Activated CD8-positive, alpha-beta T cell treated with anti-CD3 and anti-CD28 coated beads, Interleukin-2, amount 10 ng/mL, durations not matched to agents 7 days and 5 days (primary cell): ENCODE data around the gene WNT2B. TPM values are rescaled to one million over a fixed set of nuclear protein-coding genes. Genes with fewer than 3 reads are reported as not detected.
A peak's percentile ranks its signal among the peaks of the same experiment; 100 is the strongest.
"Not testable (repeated sequence)": the region's sequence is repeated elsewhere in the genome, so short reads cannot be mapped to it uniquely, and the experiment has no call there.

Experiments used
- ATAC-seq: fragments of 150-1000 bp; cut with Tn5 transposase; one replicate; pipeline ENCODE4 v1.10.0; 2021; ENCODE audit warnings: moderate library complexity
- CTCF ChIA-PET: fragments of 350-600 bp; sonication (Branson Sonifier 250); formaldehyde crosslinking; loops from one replicate; lab custom pipeline; 2021; ENCODE audit warnings: antibody characterized with exemption; lab: Charles Lee
- POLR2A ChIA-PET: fragments of 350-600 bp; sonication (Branson Sonifier 250); formaldehyde crosslinking; loops from one replicate; lab custom pipeline; 2021; ENCODE audit warnings: antibody characterized with exemption; lab: Charles Lee
- DNase-seq: peaks from one replicate; pipeline ENCODE4 v3.0.0-alpha.2; 2020
- H3K27ac Mint-ChIP-seq: one replicate; pipeline ENCODE4 v1.8.0; 2021; ENCODE audit warnings: mild to moderate bottlenecking, mixed read lengths
- H3K27me3 Mint-ChIP-seq: one replicate; pipeline ENCODE4 v1.8.0; 2021; ENCODE audit warnings: low read depth, mixed read lengths
- H3K36me3 Mint-ChIP-seq: one replicate; pipeline ENCODE4 v1.8.0; 2021; ENCODE audit warnings: low read depth, mixed read lengths
- H3K4me1 Mint-ChIP-seq: one replicate; pipeline ENCODE4 v1.8.0; 2021; ENCODE audit warnings: low read depth, mixed read lengths
- H3K4me3 Mint-ChIP-seq: one replicate; pipeline ENCODE4 v1.8.0; 2021; ENCODE audit warnings: mild to moderate bottlenecking, mixed read lengths
- H3K9me3 Mint-ChIP-seq: one replicate; pipeline ENCODE4 v1.8.0; 2022; ENCODE audit warnings: mixed read lengths; ENCODE audit not compliant: insufficient read depth
- total RNA-seq, 2 experiments: library from RNA; stranded (reverse); gene quantifications; one replicate each; pipeline ENCODE4 v1.2.3, GENCODE V29; 2021

WNT2B gene
- not detected for total RNA-seq

DNA sequence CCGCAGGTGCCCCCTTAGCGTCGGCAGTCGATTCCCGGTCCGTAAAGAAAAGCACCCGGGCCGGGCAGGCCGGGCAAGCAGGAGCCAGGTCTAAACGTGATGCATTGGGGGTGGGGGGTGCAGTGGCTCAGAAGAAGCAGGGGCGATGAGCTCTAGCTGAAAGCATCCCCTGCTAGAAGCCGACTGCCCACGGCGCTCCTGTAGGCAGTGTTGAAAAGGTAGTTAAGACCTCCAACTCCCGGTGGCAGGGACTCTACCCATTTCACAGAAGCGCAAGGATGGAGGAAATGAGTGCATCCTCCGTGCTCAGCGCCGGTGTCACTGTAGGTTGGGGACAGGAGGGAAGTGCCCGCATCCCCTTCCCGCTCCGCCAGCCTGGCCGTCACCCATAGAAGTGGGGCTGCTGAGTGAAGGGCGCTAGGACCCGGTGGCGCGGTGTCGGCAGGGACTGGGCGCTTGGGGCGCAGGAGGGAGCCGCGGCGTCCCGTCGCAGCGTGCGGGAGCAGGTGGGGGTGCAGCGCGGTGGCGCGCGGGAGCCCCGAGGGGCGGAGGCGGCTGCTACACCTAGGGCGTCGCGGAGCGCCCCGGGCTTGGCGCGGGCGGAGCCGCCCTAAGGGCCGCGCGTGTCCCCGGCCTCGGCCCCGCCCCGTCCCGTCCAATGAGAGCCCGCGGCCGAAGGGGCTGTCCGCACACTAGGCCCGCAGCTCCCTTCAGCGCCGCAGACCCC, at the start of gene WNT2B:
WNT2B (plus strand) TSS at position 688 of the 727 bp plus-strand sequence. CDS start 298 bp downstream, outside the sequence.
- Mint-ChIP-seq H3K4me3 (peak within 1 kb of the TSS; percentile 67), H3K27me3 (peaks cover 43% of the 10 kb centered on the region), H3K4me1 (peaks cover 11% of the 10 kb centered on the region), H3K9me3 (no peaks in the 10 kb centered on the region), H3K27ac (no peak within 1 kb of the TSS), H3K36me3 (no peaks in the 10 kb centered on the region)
- DNase-seq = peak; percentile 61
- POLR2A ChIA-PET = interaction anchor here (0.9 to 1.4 kb wide), 2 partner anchors 34 to 110 kb away, joined by 3 to 4 read pairs; no protein-coding TSS in a partner anchor
- peak; percentile 84 for ATAC-seq
- CTCF ChIA-PET = interaction anchor here (0.7 to 1.3 kb wide), 2 partner anchors 134 to 327 kb away, joined by 3 read pairs; no protein-coding TSS in a partner anchor

DNA sequence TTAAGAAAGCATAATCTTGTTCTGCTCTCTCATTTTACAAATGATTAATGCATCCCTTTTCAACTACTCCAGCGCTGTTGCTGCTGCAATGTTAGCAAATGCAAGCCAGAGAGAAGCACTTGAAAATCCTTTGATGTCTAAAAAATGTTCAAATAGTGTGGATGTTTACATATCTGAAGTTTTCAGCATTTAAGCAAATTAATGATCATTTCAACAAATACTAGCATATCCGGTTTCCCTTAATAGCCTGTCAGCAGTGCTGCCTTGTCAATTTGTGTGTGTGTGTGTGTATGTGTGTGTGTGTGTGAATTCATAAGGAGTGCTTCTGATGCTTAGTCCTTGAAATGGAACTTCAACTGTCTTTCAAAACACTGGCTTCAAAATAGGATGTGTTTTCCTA, 48.1 kb upstream of the WNT2B start:
- ATAC-seq = no peak
- Mint-ChIP-seq H3K4me3 (no peak overlapping the region), H3K4me1 (peaks cover 2% of the 10 kb centered on the region), H3K36me3 (no peaks in the 10 kb centered on the region), H3K27me3 (peaks cover 25% of the 10 kb centered on the region), H3K9me3 (no peaks in the 10 kb centered on the region), H3K27ac (no peak overlapping the region)
- no peak for DNase-seq
- ChIA-PET POLR2A (no interaction called here), CTCF (interaction anchor here (4.2 kb wide), 1 partner anchor 70 kb away, joined by 13 read pairs; no protein-coding TSS in a partner anchor)

DNA sequence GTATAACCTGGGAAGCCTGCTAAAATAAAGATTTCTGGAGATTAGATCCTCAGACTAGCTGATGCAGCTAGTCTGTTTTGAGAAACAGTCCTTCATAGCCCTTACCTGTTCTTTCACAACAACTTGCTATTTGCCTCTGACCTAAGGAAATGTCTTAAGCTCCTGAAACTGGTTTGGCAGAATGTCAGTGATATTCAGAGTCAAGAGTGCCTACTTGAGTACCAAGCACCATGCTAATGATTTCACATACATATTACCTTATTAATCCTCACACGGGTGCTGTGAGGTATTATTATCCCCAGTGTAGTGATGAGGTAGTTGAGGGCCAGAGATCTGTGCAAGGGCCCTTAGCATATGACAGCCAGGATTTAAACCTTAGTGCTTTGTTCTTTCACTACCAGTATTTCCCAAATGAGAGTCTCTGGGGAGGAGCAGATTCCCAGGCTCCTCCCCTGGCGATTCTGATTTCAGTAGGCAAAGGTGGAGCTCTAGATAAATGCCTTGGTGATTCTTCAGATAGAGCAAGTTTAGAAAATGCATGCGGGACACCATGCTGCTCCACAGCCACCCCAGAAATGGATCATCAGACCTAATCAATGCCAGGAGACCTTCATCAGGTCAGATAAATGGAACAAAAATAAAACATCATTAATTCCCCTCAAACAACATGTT, 47.4 kb upstream of the WNT2B start:
- H3K9me3 Mint-ChIP-seq = no peaks in the 10 kb centered on the region
- CTCF ChIA-PET = interaction anchor here (9.2 kb wide), 1 partner anchor 71 kb away, joined by 126 read pairs; no protein-coding TSS in a partner anchor
- H3K36me3 Mint-ChIP-seq = no peaks in the 10 kb centered on the region
- no peak overlapping the region for H3K27ac Mint-ChIP-seq
- no peak for DNase-seq
- H3K4me3 Mint-ChIP-seq = no peak overlapping the region
- peaks cover 10% of the 10 kb centered on the region for H3K4me1 Mint-ChIP-seq
- ATAC-seq = no peak
- POLR2A ChIA-PET = interaction anchor here (1.0 kb wide), 1 partner anchor 70 kb away, joined by 3 read pairs; no protein-coding TSS in a partner anchor
- H3K27me3 Mint-ChIP-seq = peaks cover 25% of the 10 kb centered on the region

DNA sequence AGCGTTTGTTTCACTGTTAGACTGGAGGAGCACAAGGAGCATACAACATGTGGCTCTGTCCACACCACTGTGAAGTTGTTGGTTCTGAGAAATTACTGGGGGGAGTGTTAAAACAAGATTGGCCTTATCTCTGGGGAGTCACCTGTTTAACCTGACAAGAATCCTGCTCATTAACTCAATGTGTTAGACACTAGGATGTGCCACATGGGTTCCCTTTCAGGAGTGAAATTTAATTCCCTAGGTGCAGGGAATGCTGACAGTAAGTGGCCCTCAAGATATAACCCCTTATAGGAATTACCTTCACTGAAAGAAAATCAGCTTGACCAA, 45.8 kb upstream of the WNT2B start:
- no peaks in the 10 kb centered on the region for H3K9me3 Mint-ChIP-seq
- no peaks in the 10 kb centered on the region for H3K36me3 Mint-ChIP-seq
- no peak overlapping the region for H3K4me3 Mint-ChIP-seq
- ATAC-seq (no peak), DNase-seq (no peak)
- no peak overlapping the region for H3K27ac Mint-ChIP-seq
- H3K27me3 Mint-ChIP-seq = peaks cover 33% of the 10 kb centered on the region
- ChIA-PET POLR2A (no interaction called here), CTCF (interaction anchor here (1.2 to 9.2 kb wide), 2 partner anchors 63 to 72 kb away, joined by 3 to 126 read pairs; no protein-coding TSS in a partner anchor)
- peaks cover 13% of the 10 kb centered on the region for H3K4me1 Mint-ChIP-seq

DNA sequence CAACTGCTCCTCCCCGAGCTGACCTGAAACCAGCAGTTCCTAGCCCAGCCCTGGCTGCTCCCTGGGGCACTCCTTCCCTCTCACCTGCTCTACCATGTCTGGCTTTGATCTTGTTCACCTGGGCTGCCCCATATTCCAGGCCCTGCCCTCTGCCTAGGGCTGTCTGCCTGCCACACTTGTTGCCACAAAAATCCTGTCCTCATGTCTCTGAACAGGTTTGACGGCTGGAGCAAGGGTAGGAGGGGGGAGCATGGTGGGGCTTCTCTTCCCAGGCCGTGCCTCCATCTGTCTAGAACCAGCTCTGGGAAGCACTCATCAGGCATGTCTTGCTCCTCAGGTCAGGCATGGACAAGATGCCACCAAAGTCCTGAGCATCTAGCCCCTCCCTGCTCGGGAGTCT, 44.3 kb upstream of the WNT2B start:
- Mint-ChIP-seq H3K27ac (no peak overlapping the region), H3K27me3 (peaks cover 43% of the 10 kb centered on the region), H3K4me1 (peaks cover 13% of the 10 kb centered on the region), H3K9me3 (no peaks in the 10 kb centered on the region), H3K4me3 (no peak overlapping the region), H3K36me3 (no peaks in the 10 kb centered on the region)
- ATAC-seq (no peak), DNase-seq (no peak)
- ChIA-PET CTCF (interaction anchor here (2.6 to 9.2 kb wide), 2 partner anchors 71 to 74 kb away, joined by 13 to 126 read pairs; no protein-coding TSS in a partner anchor), POLR2A (interaction anchor here (0.7 kb wide), 1 partner anchor 73 kb away, joined by 4 read pairs; no protein-coding TSS in a partner anchor)

DNA sequence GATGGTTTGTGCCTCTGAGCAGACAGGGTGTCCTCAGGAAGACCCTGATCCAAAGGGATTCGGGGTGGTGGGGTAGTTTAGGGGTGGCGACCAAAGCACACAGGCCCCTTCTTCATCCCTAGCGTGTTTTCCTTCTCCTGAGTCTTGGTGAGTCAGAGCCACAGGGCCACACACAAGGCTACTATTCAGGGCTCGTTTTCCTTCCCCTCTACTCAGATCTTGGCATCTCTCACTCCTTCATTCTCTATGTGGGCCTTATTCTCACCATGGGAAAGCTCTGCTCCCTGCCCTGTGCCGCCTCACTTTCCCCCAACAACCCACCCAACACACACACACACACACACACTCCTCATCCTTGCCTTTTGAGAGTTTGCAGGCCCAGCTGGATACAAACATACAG, 43.6 kb upstream of the WNT2B start:
- H3K4me3 Mint-ChIP-seq = no peak overlapping the region

DNA sequence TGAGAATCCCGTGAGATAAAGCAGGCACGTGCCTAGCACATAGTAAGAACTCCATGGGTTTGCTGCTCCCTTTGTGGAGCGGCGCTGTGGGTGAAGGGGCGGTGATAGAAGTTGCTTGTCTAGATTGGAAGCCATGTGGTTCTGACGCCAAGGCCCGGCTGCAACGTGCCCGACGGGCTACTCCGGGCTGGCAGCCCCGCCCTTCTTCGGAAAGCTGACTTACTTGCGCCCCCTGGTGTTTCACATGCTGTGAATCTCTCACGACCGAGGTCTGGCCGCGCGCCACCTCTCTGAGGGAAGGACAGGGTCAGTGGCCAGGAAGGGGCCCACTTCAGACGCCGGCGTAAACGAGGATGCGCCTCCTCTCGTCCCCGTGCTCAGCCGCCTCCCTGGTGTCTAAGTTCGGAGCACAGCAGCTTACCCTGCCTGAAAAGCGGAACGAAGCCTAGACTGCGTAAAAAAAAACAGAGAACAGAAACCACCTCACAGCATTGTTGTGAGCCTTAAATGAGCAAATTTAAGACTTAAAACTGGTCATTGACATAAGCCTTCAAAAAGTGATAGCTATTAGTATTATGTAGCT, 42.6 kb upstream of the WNT2B start:
- peak; percentile 89 for DNase-seq
- Mint-ChIP-seq H3K9me3 (no peaks in the 10 kb centered on the region), H3K4me1 (peaks cover 13% of the 10 kb centered on the region), H3K4me3 (peak overlapping the region; percentile 78), H3K36me3 (no peaks in the 10 kb centered on the region), H3K27ac (peak overlapping the region; percentile 64), H3K27me3 (peaks cover 34% of the 10 kb centered on the region)
- POLR2A ChIA-PET = no interaction called here
- peak; percentile 98 for ATAC-seq
- CTCF ChIA-PET = interaction anchor here (0.6 to 9.2 kb wide), 24 partner anchors 8 to 938 kb away, joined by 3 to 126 read pairs (median 5); partner anchors contain the start of gene CTTNBP2NL

More for the DNA sequence above, 43.6 kb upstream of the WNT2B start:
- Mint-ChIP-seq H3K27ac (no peak overlapping the region), H3K27me3 (peaks cover 39% of the 10 kb centered on the region), H3K36me3 (no peaks in the 10 kb centered on the region), H3K4me1 (peaks cover 13% of the 10 kb centered on the region), H3K9me3 (no peaks in the 10 kb centered on the region)
- POLR2A ChIA-PET = no interaction called here
- no peak for DNase-seq
- CTCF ChIA-PET = interaction anchor here (0.9 to 9.2 kb wide), 11 partner anchors 8 to 95 kb away, joined by 3 to 126 read pairs (median 5); no protein-coding TSS in a partner anchor
- no peak for ATAC-seq

DNA sequence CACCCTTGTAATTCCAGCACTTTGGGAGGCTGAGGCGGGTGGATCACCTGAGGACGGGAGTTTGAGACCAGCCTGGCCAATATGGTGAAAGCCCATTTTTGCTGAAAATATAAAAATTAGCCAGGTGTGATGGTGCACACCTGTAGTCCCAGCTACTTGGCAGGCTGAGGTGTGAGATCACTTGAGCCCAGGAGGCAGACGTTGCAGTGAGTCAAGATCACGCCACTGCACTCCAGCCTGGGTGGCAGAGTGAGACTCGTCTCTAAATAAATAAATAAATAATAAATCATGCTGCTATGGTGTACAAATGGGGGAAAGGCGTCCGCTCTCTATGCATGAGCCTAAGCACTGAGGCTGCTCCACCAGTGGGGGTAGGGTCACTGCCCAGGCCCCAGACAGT, 38.4 kb upstream of the WNT2B start:
- not testable (repeated sequence) for H3K36me3 Mint-ChIP-seq, ATAC-seq
- H3K27me3 Mint-ChIP-seq = peaks cover 33% of the 10 kb centered on the region

DNA sequence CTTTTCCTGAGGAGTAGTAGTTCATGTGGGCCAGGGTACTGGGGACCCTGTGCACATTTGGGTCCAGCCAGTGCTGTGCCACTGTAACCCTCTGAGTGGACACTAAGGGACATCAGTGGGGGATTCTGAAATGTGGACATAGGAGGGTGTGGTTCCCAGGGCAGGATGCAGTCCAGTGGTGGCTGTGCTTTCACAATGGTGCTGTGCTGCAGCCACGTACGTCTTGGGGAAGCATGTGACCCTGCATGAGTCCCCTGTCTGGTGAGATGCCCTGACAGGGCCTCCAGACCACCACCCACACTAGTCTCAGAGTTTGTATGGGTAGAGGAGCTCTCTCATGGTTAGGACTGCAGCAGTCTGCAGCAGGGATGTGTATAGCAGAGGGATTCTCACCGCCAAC, 37.8 kb upstream of the WNT2B start:
- Mint-ChIP-seq H3K4me3 (no peak overlapping the region), H3K36me3 (no peaks in the 10 kb centered on the region), H3K9me3 (peaks cover 2% of the 10 kb centered on the region), H3K4me1 (peaks cover 7% of the 10 kb centered on the region), H3K27me3 (peaks cover 29% of the 10 kb centered on the region), H3K27ac (no peak overlapping the region)
- no peak for DNase-seq
- no peak for ATAC-seq
- POLR2A ChIA-PET = no interaction called here
- CTCF ChIA-PET = no interaction called here

More for the DNA sequence above, 38.4 kb upstream of the WNT2B start:
- POLR2A ChIA-PET, H3K27ac Mint-ChIP-seq, H3K9me3 Mint-ChIP-seq, H3K4me3 Mint-ChIP-seq, DNase-seq: not testable (repeated sequence)
- peaks cover 13% of the 10 kb centered on the region for H3K4me1 Mint-ChIP-seq
- CTCF ChIA-PET = interaction anchor here (9.2 kb wide), 1 partner anchor 80 kb away, joined by 126 read pairs; no protein-coding TSS in a partner anchor

DNA sequence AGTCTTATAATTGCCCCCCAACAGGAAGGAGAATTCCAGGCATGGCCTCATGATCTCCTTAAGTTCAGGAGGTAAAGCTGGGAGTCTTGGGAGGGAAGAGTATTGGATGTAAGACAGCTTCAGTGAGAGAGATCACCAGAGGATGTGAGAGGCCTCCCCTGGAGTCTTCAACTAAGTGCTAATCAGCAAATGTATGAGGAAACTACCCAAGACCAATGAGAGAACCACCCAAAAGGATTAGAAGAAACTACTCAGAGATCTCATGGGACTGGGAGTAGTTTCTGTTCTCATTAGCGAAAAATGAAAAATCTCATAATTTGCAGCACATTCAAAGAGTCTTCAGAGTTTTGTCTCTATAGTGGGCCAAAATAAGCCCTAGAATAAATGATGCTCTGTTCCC, 36.6 kb upstream of the WNT2B start:
- Mint-ChIP-seq H3K27me3 (peaks cover 25% of the 10 kb centered on the region), H3K9me3 (peaks cover 7% of the 10 kb centered on the region), H3K36me3 (no peaks in the 10 kb centered on the region), H3K4me1 (no peaks in the 10 kb centered on the region), H3K27ac (no peak overlapping the region), H3K4me3 (no peak overlapping the region)
- ATAC-seq (no peak), DNase-seq (no peak)
- ChIA-PET CTCF (no interaction called here), POLR2A (interaction anchor here (0.6 kb wide), 1 partner anchor 849 kb away, joined by 4 read pairs; no protein-coding TSS in a partner anchor)

DNA sequence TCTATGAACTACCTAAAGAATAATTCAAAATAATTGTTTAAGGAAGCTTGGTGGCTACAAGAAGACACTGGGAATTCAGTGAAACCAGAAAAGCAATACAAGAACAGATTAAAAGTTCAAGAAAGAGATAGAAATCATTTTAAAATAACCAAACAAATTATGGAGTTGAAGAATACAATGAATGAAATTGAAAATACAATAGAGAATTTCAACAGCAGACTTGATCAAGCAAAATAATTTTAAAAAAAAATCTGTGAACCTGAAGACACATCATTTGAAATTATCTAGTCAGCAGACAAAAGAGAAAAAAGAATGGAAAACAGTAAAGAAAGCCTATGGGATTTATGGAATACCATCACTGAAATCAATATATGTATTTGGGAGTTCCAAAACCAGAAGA, 31.2 kb upstream of the WNT2B start:
- POLR2A ChIA-PET = no interaction called here
- ATAC-seq (no peak), DNase-seq (no peak)
- Mint-ChIP-seq H3K27me3 (peaks cover 13% of the 10 kb centered on the region), H3K36me3 (peaks cover 3% of the 10 kb centered on the region), H3K4me3 (no peak overlapping the region), H3K4me1 (no peaks in the 10 kb centered on the region), H3K27ac (no peak overlapping the region), H3K9me3 (peaks cover 20% of the 10 kb centered on the region)
- CTCF ChIA-PET = no interaction called here
